Measurements from ENCODE around the gene GPATCH8.

DNA sequence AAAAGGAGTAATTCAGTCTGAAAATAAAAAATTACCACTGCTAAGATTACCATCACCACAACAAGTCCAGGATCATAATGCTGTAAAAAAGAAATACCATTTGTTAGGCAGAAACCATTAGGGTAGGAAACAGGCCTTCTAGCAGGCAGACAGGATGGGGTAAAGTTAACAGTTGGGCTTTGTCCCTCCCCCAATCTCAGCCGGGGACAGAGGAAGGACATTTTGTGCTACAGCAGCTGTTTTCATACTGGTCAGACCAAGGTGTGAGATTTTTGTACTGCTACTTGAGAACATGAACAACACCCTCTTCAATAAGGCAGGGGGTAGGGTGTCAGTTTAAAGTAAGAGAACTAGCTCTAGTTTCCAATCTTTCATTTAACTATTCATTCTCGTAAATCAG is 64.6 kb downstream of the GPATCH8 start:
- TF ChIP-seq, protein P1, sequence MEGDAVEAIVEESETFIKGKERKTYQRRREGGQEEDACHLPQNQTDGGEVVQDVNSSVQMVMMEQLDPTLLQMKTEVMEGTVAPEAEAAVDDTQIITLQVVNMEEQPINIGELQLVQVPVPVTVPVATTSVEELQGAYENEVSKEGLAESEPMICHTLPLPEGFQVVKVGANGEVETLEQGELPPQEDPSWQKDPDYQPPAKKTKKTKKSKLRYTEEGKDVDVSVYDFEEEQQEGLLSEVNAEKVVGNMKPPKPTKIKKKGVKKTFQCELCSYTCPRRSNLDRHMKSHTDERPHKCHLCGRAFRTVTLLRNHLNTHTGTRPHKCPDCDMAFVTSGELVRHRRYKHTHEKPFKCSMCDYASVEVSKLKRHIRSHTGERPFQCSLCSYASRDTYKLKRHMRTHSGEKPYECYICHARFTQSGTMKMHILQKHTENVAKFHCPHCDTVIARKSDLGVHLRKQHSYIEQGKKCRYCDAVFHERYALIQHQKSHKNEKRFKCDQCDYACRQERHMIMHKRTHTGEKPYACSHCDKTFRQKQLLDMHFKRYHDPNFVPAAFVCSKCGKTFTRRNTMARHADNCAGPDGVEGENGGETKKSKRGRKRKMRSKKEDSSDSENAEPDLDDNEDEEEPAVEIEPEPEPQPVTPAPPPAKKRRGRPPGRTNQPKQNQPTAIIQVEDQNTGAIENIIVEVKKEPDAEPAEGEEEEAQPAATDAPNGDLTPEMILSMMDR (IDR thresholded peaks at IDR 0.05): no peak
- TF ChIP-seq POLR2A (IDR thresholded peaks at IDR 0.05): no peak

Measured in body of pancreas (tissue), 4 donors.